SK-N-SH treated with all-trans-retinoic acid at 6 μM for 48 hours (cell line): Measurements from ENCODE around the gene FUOM.

Experiments
- BACH2 ChIP-seq: fragments of 250-450 bp; sonication (Bioruptor Pico); IDR thresholded peaks from 2 replicates; pipeline ENCODE4 v1.9.0; 2021; ENCODE audit warnings: mild to moderate bottlenecking, borderline replicate concordance
- CREB5 ChIP-seq: fragments of 250-450 bp; sonication (Bioruptor Pico); IDR thresholded peaks from 2 replicates; pipeline ENCODE4 v1.5.1; 2020; ENCODE audit warnings: low read depth, mild to moderate bottlenecking, moderate library complexity
- PATZ1 ChIP-seq: fragments of 250-450 bp; sonication (Bioruptor Pico); IDR thresholded peaks from 2 replicates; pipeline ENCODE4 v1.8.0; 2020; ENCODE audit warnings: mild to moderate bottlenecking, moderate library complexity, borderline replicate concordance
- SNAI2 ChIP-seq: fragments of 250-450 bp; sonication (Bioruptor Pico); IDR thresholded peaks from 2 replicates; pipeline ENCODE4 v1.5.0; 2020; ENCODE audit warnings: mild to moderate bottlenecking, moderate library complexity
- ZFP3 ChIP-seq: fragments of 250-450 bp; sonication (Bioruptor Pico); IDR thresholded peaks from 2 replicates; pipeline ENCODE4 v1.5.0; 2020; ENCODE audit warnings: mild to moderate bottlenecking, moderate library complexity
- ZNF8 ChIP-seq: fragments of 450-650 bp; formaldehyde crosslinking; IDR thresholded peaks from 2 replicates; pipeline ENCODE4 v1.5.0; 2020; ENCODE audit warnings: mild to moderate bottlenecking, moderate library complexity

- TF ChIP-seq PATZ1 (CRISPR knock-in tag) (no peak), SNAI2 (CRISPR knock-in tag) (no peak), ZFP3 (no peak), BACH2 (CRISPR knock-in tag) (no peak), CREB5 (CRISPR knock-in tag) (no peak), ZNF8 (no peak)
Observed at GRCh38 chr10:133315847-133316246, 42.0 kb downstream of the FUOM start.
